Measurements from ENCODE around the gene RHBDL1.

The RHBDL1 gene

GRCh38 chr16:651844-652243, 23.6 kb upstream of the RHBDL1 start:
- peaks cover 38% of the 10 kb centered on the region for H3K79me2 ChIP-seq (ENCODE audit: insufficient read depth, low read length)
- no peak for TF ChIP-seq EZH2 (IDR thresholded peaks at IDR 0.05; ENCODE audit: borderline replicate concordance, low read depth, low read length, severe bottlenecking)
- TF ChIP-seq, protein P1, sequence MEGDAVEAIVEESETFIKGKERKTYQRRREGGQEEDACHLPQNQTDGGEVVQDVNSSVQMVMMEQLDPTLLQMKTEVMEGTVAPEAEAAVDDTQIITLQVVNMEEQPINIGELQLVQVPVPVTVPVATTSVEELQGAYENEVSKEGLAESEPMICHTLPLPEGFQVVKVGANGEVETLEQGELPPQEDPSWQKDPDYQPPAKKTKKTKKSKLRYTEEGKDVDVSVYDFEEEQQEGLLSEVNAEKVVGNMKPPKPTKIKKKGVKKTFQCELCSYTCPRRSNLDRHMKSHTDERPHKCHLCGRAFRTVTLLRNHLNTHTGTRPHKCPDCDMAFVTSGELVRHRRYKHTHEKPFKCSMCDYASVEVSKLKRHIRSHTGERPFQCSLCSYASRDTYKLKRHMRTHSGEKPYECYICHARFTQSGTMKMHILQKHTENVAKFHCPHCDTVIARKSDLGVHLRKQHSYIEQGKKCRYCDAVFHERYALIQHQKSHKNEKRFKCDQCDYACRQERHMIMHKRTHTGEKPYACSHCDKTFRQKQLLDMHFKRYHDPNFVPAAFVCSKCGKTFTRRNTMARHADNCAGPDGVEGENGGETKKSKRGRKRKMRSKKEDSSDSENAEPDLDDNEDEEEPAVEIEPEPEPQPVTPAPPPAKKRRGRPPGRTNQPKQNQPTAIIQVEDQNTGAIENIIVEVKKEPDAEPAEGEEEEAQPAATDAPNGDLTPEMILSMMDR (IDR thresholded peaks at IDR 0.05; ENCODE audit: borderline replicate concordance, extremely low read depth, low read length, poor library complexity, severe bottlenecking) = no peak
- H3K9me3 ChIP-seq (ENCODE audit: insufficient read depth, low read length, severe bottlenecking) = no peaks in the 10 kb centered on the region
- ATAC-seq (ENCODE audit: insufficient read depth, low read depth) = no peak
- no peak for DNase-seq
- H3K9ac ChIP-seq (ENCODE audit: low read depth, low read length) = no peak overlapping the region
- H3K4me1 ChIP-seq (ENCODE audit: insufficient read depth, low read length) = peaks cover 29% of the 10 kb centered on the region
- 0 out of 2 replicates have a peak, but pooled peaks cover 3% of the 10 kb centered on the region for H4K20me1 ChIP-seq (ENCODE audit: insufficient read depth, low read length)
- H3K36me3 ChIP-seq (ENCODE audit: insufficient read depth, low read length) = peaks cover 60% of the 10 kb centered on the region
- H3K27ac ChIP-seq (ENCODE audit: low read length) = no peak overlapping the region
- H3K4me2 ChIP-seq (ENCODE audit: insufficient read depth, low read length) = no peak overlapping the region
- no peaks in the 10 kb centered on the region for H3K27me3 ChIP-seq (ENCODE audit: insufficient read depth, low read length, poor library complexity)
- H2AFZ ChIP-seq (ENCODE audit: low read depth, low read length) = no peak overlapping the region
- H3K4me3 ChIP-seq (ENCODE audit: low read depth in 1 of 2, low read length in 2 of 2) = no peak overlapping the region

- Histone ChIP-seq H3K9ac (ENCODE audit: low read depth, low read length) (no peak overlapping the region), H3K79me2 (ENCODE audit: insufficient read depth, low read length) (peaks cover 32% of the 10 kb centered on the region), H3K4me2 (ENCODE audit: insufficient read depth, low read length) (no peak overlapping the region), H3K36me3 (ENCODE audit: insufficient read depth, low read length) (peaks cover 68% of the 10 kb centered on the region), H3K27me3 (ENCODE audit: insufficient read depth, low read length, poor library complexity) (no peaks in the 10 kb centered on the region), H3K9me3 (ENCODE audit: insufficient read depth, low read length, severe bottlenecking) (no peaks in the 10 kb centered on the region), H3K4me3 (ENCODE audit: low read depth in 1 of 2, low read length in 2 of 2) (no peak overlapping the region), H3K4me1 (ENCODE audit: insufficient read depth, low read length) (peaks cover 24% of the 10 kb centered on the region), H2AFZ (ENCODE audit: low read depth, low read length) (no peak overlapping the region), H3K27ac (ENCODE audit: low read length) (no peak overlapping the region), H4K20me1 (ENCODE audit: insufficient read depth, low read length) (0 out of 2 replicates have a peak, but pooled peaks cover under 1% of the 10 kb centered on the region)
- no peak for TF ChIP-seq EZH2 (IDR thresholded peaks at IDR 0.05; ENCODE audit: borderline replicate concordance, low read depth, low read length, severe bottlenecking)
- TF ChIP-seq, protein P1 (IDR thresholded peaks at IDR 0.05; ENCODE audit: borderline replicate concordance, extremely low read depth, low read length, poor library complexity, severe bottlenecking) = no peak
- DNase-seq (no peak), ATAC-seq (ENCODE audit: insufficient read depth, low read depth) (no peak)
These were observed 22.8 kb upstream of the RHBDL1 start for GRCh38 chr16:652454-653305.

DNA sequence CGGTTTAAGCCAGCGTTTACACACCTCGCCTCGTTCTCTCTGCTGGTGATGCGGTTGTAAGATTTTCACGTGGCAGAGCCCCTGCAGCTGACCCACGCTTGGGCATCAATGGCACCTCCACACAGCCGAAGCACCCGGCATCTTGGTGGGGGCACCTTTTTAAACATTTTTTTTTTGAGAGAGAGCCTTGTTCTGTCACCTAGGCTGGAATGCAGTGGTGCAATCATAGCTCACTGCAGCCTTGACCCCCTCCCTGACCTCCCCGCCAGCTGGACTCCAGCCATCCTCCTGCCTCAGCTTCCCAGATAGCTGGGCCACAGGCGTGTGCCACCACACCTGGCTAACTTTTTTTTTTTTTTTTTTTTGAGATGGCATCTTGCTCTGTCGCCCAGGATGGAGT, 21.4 kb upstream of the RHBDL1 start:
- no peak overlapping the region for H3K27ac ChIP-seq (ENCODE audit: low read length)
- no peaks in the 10 kb centered on the region for H3K9me3 ChIP-seq (ENCODE audit: insufficient read depth, low read length, severe bottlenecking)
- peaks cover 81% of the 10 kb centered on the region for H3K36me3 ChIP-seq (ENCODE audit: insufficient read depth, low read length)
- TF ChIP-seq, protein P1 (IDR thresholded peaks at IDR 0.05; ENCODE audit: borderline replicate concordance, extremely low read depth, low read length, poor library complexity, severe bottlenecking) = no peak
- TF ChIP-seq EZH2 (IDR thresholded peaks at IDR 0.05; ENCODE audit: borderline replicate concordance, low read depth, low read length, severe bottlenecking) = no peak
- no peaks in the 10 kb centered on the region for H3K27me3 ChIP-seq (ENCODE audit: insufficient read depth, low read length, poor library complexity)
- peaks cover 15% of the 10 kb centered on the region for H3K4me1 ChIP-seq (ENCODE audit: insufficient read depth, low read length)
- ATAC-seq (ENCODE audit: insufficient read depth, low read depth) = no peak
- no peak overlapping the region for H3K4me2 ChIP-seq (ENCODE audit: insufficient read depth, low read length)
- H3K9ac ChIP-seq (ENCODE audit: low read depth, low read length) = no peak overlapping the region
- H3K4me3 ChIP-seq (ENCODE audit: low read depth in 1 of 2, low read length in 2 of 2) = no peak overlapping the region
- H2AFZ ChIP-seq (ENCODE audit: low read depth, low read length) = no peak overlapping the region
- peaks cover 18% of the 10 kb centered on the region for H3K79me2 ChIP-seq (ENCODE audit: insufficient read depth, low read length)
- peaks cover 8% of the 10 kb centered on the region for H4K20me1 ChIP-seq (ENCODE audit: insufficient read depth, low read length)
- no peak for DNase-seq
